ENCODE results near the gene TIGD1.
A peak's percentile ranks its signal among the peaks of the same experiment; 100 is the strongest.
"Not testable (repeated sequence)": the region's sequence is repeated elsewhere in the genome, so short reads cannot be mapped to it uniquely, and the experiment has no call there.

TIGD1 gene

GRCh38 chr2:232538671-232539070 is 11.7 kb downstream of the TIGD1 start:
- DNase-seq: no peak

DNA sequence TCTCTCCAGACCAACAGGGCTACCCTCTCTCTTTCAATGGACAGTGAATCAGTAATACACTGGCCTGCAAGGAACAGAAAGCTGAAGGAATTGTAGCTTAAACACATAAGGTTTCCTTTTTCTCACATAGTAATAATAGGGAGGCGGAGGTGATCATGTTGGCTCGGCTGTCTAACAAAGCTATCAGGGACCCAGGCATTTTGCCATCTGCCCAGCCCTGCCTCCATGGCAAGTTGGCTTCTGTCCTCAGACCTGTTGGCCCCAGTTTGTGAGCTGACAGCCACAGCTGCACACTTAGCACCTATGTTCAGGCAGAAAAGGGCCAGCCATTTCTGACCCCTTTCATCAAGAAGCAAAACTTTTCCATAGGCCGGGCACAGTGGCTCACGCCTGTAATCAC is 12.9 kb downstream of the TIGD1 start:
- DNase-seq: no peak

DNA sequence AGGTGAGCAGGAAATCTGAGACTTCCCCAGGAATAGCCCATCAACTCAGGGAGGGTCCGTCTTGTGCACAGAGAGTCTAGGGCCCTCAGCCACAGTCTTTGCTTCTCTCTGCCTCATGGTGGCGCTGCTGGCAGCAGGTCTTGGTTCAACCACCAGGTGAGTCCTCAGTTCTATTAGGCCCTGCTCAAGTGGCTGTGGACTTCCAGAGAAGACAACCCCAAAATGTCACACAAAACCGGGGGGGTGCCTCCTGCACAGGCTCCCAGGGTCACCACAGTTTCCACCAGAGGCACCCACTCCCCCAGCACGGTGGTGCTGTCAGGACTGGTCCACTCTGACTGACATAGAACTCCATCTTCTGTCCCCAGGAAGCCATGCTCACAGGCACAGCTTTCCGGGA is 13.3 kb downstream of the TIGD1 start:
- no peak for DNase-seq

DNA sequence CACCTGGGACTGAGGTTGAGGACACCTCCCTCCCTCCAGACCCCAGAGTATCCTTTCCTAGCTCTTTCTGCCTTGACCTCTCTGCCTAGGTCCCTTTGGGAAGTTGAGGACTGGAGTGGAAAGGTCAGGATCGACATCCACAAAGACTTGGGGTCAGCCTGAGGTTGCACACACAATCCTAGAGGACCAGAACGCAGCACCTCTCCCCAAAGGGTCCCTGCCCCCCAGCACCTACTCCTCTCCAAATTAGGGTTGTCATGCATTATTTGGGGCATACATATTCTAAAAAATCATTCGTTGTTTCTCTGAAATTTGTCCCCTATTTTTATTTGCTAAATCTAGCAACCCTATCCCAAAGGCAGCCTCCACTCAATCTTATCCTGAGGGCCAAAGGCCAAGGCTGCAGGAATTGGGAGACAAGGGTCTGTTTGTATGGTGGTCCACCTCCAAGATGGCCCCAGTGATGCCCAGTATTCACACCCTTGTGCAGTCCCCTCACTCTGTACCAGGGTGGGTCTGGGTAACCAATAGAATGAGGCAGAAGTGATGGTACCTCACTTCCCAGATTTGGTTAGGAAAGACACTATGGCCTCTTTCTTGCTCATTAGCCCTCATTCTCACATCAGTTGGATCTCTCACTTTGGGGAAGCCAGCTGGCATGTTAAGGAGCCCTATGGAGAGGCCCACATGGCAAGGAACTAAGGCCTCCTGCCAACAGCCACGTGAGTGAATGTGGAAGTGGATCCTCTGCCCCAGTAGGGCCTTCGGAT is 14.4 kb downstream of the TIGD1 start:
- no peak for DNase-seq

- DNase-seq: no peak
These were observed 15.3 kb downstream of the TIGD1 start for GRCh38 chr2:232534940-232535651.

DNA sequence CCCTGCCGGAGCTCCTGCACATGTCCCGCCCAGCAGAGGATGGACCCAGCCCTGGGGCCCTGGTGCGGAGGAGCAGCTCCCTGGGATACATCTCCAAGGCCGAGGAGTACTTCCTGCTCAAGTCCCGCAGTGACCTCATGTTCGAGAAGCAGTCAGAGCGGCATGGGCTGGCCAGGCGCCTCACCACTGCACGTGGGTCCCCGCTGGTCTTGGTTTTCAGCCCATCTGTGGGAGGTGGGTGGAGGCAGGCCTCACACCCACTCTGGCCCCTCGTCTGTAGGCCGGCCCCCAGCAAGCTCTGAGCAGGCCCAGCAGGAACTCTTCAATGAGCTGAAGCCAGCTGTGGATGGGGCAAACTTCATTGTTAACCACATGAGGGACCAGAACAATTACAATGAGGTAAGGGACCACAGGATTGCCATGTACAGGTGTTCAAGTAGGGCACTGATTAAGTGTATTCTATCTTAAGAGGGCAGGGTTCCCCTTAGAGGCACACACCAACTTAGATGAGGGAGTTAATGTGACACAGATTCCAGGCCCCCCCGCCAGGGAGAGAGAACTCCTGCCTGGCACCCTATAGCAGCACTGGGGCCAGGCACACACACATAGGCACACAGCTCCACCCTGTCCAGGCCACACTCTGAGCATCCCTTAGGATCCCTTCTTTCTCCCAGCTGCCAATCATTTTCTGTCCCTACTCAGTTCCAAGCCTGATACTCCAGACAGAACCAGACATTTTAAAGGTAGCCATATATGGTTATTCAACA is 16.2 kb downstream of the TIGD1 start:
- no peak for DNase-seq

DNA sequence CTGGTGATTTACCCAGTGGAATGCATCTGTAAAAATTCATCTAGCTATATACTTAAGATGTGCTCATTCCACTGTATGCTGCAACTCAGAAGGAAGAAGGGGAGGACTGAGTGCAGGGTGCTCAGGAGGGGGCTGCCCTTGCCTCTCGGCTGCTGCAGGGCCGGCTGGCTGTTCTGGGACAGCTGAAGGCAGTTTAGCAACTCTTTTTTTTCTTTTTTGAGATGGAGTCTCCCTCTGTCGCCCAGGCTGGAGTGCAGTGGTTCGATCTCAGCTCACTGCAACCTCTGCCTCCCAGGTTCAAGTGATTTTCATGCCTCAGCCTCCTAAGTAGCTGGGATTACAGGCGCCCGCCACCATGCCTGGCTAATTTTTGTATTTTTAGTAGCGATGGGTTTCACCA is 17.5 kb downstream of the TIGD1 start:
- not testable (repeated sequence) for DNase-seq

DNA sequence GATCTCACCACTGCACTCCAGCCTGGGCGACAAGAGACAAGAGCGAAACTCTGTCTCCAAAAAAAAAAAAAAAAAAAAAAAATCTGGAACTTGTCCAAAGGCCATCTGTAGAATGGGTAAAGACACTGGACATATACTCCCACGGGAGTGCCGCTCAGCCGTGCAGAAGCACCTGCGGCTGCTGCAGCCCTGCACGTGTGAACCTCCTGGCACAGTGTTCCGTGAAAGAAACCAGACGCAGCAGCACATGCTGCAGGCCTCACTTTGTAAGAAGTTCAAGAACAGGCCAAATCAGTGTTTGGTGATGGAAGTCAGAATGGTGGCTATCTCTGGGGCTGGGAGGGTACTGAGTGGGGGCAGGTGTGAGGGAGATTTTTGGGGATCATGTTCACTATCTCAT is 17.9 kb downstream of the TIGD1 start:
- DNase-seq: no peak

DNA sequence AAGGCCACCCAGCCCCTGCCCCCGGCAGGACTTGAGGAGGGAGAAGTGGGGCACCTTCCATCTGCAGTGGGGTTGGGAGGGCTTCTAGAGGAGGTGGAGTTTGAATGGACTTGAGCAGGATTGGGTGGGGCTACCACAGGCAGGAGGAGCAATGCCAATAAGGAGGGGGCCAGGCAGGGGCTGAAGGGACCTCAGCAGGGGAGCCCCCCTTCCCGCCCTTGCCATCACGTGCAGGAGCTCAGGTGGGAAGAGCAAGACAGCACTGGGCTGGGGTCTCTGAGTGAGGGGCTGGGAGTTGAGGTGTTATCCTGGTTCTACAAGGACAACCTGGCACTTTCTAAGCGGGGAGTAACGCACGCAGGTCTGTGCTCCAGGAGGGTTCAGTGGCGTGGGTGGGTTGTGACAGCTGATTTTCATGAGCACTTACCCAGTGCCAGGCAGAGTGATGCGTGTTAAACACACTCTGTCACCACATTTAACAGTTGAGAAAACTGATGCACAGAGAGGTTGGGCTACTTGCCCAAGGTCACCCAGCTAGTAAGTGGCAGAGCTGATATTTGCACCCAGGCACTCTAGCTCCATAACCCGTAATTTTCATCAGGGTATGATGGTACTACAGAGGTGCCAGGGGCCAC is 19.6 kb downstream of the TIGD1 start:
- DNase-seq: no peak

GRCh38 chr2:232529806-232530547 is 20.4 kb downstream of the TIGD1 start:
- no peak for DNase-seq

DNA sequence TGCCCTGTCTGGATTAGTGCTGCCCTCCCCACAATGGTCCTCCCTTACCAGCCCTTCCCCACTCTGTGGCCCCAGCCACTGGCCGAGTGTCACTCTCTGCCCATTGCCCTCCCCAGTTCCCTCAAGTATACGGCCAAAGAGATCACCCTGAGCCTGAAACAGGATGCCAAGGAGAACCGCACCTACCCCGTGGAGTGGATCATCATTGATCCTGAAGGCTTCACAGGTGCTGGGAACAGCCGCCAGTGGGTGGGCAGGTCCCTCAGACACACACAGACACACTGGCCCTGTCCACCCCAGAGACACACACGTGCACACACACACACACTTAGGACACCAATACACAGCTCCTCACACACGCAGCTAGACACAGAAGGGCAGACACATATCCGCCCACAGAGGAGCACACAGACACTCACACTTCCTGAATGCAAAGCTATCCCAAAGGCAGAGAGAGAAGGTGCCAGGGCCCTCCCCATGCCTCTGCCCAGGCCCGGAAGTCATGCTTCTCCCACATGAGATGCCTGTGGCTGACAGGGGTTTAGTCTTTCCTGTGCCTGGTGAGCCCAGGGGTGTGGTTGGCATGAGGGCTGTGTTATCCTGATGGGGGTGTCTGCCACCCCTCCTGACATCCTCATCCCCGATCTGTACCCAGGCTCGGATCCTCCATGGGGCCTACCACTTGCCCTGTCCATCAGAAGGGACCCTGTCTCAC is 21.5 kb downstream of the TIGD1 start:
- no peak for DNase-seq

DNA sequence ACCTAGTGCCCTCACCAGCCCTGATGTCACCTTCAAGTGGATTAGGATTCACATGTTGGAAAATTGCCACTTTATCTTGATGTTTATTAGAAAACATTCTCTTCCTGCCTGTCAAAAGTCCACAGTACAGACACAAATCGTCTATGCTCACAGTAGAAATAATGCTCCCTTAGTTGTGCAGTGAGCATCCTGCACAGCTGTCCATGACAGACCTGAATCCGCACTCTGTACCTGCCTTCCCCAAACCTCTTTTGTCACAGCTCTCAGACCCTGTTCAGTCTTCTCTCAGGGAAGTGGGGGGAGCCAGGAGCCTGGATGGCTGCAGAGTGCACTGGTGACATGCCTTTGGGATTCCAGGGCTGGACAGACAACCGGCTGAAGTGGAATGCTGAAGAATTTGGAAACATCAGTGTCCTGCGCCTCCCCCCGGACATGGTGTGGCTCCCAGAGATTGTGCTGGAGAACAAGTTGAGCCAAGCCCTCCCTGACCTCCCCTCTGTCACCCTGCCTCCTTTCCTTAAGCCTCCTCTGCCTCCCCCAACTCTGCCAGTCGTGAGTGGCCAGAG is 22.4 kb downstream of the TIGD1 start:
- no peak for DNase-seq

DNA sequence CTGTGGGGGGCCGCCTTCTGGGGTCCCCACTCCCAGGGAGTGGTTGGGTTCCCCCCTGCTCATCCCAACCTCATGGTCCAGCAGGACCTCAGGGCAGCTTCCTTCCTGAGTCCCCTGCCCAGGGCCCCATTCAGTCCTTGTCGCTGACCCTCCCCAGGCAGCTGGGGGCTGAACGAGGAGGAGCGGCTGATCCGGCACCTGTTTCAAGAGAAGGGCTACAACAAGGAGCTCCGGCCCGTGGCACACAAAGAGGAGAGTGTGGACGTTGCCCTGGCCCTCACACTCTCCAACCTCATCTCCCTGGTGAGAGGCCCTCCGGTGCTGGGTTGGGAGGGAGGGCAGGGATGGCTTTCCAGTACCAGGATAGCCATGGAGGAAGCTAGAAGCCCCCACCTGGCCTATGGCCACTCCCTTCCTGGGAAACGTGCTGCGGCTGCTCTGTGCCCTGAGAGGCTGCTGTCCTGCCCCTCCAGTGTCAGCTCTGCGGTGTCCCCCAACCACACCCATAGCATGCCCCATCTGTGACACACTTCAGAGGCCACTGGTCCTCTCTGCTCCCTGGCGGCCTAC is 23.9 kb downstream of the TIGD1 start:
- DNase-seq: no peak

DNA sequence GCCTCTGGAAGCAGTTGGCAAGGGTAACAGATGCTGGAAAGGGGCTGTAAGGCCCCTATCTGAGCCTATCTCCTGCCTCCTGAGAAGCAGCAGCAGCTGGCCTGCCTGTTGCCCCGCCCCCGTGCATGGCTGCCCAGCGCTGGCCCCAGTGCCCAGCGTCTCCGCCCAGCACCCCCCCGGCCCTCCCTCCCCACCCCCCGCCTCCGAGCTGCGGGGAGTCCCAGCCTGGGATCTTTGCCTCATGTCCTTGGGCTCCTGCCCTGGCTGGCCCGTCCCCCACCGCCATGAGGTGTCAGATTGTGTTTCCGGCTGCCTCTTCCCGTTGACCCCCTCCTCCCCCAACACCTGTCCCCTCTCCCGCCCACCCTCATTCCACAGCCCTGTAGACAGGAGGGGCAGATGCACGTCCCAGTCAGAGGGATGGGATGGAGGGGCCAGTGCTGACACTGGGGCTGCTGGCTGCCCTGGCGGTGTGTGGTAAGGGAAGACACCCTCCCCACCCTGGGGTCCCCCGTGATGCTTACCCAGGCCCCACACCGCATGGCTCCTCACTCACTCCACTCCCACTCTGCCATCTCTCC is 24.5 kb downstream of the TIGD1 start, which contains the start of gene CHRND:
Gene CHRND (plus strand): TSS at position 370 of the 581 bp plus-strand sequence. CDS start 56 bp downstream, at position 426.
- DNase-seq: peak; percentile 26 to 39

GRCh38 chr2:232525199-232525598 is 25.2 kb downstream of the TIGD1 start:
- DNase-seq: no peak

DNA sequence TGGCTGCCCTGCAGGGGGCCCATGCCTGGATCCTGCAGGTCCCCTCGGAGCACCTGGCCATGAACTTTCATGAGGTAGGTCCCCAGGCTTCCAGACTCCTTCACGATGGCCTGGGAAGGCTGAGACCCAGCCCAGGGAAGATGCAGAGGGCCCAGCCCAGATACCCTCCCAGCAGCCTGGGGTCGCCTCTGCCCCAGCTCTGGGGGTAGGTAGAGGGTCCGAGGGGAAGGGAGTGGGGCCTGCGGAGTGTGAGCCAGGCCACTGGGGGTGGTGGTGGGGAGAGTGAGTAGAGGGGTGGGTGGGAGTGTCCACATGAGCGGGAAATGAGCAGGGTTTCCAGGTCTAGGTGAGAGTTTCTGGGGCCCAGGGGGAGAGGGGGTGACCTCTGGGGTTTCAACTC is 25.6 kb downstream of the TIGD1 start:
- no peak for DNase-seq

- DNase-seq: peak in 1 of 2 donors; percentile 12
These were observed 26.4 kb downstream of the TIGD1 start for GRCh38 chr2:232523682-232524597.

- DNase-seq: no peak
These were observed 27.0 kb downstream of the TIGD1 start for GRCh38 chr2:232523402-232523681.

GRCh38 chr2:232522623-232523401 is 27.5 kb downstream of the TIGD1 start:
- no peak for DNase-seq

Data from hippocampal formation (tissue), 2 donors.